ENCODE data around the gene SLC41A3.

DNA sequence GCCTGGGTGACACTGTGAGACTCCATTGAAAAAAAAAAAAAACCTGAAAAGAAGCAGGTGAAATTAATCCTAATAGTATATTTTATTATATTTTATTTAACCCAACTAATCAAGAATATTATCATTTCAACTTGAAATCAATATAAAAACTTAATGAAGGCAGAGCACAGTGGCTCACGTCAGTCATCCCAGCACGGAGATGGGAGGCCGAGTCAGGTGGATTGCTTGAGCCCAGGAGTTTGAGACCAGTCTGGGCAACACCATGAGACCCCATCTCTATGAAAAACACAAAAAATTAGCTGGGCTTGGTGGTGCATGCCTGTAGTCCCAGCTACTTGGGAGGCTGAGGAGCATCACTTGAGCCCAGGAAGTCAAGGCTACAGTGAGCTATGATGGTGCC is 33.3 kb upstream of the SLC41A3 start:
- TF ChIP-seq, protein P1, sequence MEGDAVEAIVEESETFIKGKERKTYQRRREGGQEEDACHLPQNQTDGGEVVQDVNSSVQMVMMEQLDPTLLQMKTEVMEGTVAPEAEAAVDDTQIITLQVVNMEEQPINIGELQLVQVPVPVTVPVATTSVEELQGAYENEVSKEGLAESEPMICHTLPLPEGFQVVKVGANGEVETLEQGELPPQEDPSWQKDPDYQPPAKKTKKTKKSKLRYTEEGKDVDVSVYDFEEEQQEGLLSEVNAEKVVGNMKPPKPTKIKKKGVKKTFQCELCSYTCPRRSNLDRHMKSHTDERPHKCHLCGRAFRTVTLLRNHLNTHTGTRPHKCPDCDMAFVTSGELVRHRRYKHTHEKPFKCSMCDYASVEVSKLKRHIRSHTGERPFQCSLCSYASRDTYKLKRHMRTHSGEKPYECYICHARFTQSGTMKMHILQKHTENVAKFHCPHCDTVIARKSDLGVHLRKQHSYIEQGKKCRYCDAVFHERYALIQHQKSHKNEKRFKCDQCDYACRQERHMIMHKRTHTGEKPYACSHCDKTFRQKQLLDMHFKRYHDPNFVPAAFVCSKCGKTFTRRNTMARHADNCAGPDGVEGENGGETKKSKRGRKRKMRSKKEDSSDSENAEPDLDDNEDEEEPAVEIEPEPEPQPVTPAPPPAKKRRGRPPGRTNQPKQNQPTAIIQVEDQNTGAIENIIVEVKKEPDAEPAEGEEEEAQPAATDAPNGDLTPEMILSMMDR (IDR thresholded peaks at IDR 0.05): no peak
- TF ChIP-seq POLR2A (IDR thresholded peaks at IDR 0.05): no peak
- no peak for TF ChIP-seq EP300 (IDR thresholded peaks at IDR 0.05)
